Activated naive CD8-positive, alpha-beta T cell treated with anti-CD3 and anti-CD28 coated beads, Interleukin-2, amount 50 U/mL, for 16 hours (primary cell): Measurements from ENCODE around the gene LIME1.

ENCODE experiments used
- DNase-seq: peaks from one replicate; pipeline ENCODE4 v3.0.0-alpha.2; 2020; ENCODE audit warnings: low read depth, low spot score

The LIME1 gene

DNA sequence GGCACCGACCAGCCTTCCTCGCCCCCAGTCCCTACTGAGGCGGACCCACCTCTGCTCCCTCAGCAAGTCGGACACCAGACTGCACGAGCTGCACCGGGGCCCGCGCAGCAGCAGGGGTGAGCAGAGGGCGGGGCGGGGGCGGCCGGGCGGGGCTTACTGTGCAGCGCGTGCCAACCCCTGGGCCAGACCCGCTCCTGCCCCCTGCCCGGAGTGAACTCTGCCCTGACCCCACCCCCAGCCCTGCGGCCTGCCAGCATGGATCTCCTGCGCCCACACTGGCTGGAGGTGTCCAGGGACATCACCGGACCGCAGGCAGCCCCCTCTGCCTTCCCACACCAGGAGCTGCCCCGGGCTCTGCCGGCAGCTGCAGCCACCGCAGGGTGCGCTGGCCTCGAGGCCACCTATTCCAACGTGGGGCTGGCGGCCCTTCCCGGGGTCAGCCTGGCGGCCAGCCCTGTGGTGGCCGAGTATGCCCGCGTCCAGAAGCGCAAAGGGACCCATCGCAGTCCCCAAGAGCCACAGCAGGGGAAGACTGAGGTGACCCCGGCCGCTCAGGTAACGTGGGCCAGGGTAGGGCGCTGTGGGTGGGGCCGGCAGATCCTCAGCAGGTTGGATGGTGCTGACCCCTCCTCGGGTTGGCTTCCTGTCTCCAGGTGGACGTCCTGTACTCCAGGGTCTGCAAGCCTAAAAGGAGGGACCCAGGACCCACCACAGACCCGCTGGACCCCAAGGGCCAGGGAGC is 1.7 kb downstream of the LIME1 start:
- DNase-seq, result no peak

DNA sequence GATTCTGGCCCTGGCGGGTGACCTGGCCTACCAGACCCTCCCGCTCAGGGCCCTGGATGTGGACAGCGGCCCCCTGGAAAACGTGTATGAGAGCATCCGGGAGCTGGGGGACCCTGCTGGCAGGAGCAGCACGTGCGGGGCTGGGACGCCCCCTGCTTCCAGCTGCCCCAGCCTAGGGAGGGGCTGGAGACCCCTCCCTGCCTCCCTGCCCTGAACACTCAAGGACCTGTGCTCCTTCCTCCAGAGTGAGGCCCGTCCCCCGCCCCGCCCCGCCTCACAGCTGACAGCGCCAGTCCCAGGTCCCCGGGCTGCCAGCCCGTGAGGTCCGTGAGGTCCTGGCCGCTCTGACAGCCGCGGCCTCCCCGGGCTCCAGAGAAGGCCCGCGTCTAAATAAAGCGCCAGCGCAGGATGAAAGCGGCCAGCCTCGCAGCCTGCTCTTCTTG is 2.2 kb downstream of the LIME1 start:
- DNase-seq, result no peak

DNA sequence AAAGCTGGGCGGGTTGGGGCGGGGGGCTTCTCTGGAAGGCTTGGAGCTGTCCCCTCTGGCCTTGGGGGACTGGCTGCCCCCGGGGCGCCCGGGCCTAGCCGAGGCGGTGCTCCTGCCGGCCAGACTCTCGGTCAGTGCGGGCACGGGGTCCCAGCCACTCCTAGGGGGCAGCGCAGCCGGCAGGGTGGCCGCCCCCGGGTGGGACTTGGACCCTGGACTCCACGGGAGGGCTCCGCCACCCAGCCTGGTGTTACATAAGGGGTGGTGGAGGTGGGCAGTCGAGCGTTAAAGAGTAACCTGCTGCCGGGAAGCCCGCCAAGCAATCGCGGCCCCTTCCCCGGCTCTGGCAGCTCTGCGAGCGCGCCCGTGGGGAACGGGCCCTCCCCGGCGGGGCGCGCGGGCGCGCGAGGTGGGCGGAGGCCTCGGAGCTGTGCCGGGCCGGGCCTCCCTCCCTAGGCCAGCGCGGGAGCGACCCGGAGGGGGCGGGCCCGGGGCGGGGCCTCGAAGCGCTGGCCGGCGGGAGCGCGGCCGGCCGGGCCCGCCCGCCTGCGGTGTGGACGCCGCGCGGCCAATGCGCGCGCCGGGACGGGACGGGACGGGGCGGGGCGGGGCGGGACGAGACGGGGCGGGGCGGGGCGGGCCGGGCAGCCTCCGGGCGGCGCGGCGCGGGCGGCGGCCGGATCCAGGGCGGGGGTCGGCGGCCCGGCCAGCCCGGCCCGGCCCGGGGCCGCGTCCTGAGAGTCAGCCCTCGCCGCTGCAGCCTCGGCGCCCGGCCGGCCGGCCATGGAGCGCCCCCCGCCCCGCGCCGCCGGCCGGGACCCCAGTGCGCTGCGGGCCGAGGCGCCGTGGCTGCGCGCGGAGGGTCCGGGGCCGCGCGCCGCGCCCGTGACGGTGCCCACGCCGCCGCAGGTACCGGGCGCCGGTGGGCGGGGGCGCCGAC is 2.9 kb downstream of the LIME1 start, which contains the start of gene SLC2A4RG:
SLC2A4RG (plus strand) TSS at position 647 of the 940 bp plus-strand sequence; CDS start at position 784, 137 bp downstream.
- DNase-seq, result no peak

DNA sequence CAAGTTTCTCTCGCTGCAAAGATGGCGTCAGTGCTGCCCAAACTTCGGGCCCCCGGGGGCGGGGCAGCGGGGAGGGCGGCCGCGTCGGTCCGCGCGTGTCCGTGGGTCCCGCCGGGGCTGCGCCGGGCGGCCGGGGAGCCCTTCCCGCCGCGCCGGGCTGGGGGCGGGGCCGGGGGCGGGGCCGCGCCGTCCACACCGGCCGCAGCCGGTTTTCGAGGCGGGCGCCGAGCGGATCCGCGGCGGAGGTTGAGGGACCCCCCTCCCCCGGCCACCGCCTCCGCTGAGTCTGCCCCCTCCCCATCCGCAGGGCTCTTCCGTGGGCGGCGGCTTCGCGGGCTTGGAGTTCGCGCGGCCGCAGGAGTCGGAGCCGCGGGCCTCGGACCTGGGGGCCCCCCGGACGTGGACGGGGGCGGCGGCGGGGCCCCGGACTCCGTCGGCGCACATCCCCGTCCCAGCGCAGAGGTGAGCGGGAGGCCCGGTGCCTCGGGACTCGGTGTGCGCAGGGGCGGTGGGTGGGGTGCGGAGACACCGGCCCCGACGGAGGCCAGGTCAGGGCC is 3.7 kb downstream of the LIME1 start:
- DNase-seq, result no peak

DNA sequence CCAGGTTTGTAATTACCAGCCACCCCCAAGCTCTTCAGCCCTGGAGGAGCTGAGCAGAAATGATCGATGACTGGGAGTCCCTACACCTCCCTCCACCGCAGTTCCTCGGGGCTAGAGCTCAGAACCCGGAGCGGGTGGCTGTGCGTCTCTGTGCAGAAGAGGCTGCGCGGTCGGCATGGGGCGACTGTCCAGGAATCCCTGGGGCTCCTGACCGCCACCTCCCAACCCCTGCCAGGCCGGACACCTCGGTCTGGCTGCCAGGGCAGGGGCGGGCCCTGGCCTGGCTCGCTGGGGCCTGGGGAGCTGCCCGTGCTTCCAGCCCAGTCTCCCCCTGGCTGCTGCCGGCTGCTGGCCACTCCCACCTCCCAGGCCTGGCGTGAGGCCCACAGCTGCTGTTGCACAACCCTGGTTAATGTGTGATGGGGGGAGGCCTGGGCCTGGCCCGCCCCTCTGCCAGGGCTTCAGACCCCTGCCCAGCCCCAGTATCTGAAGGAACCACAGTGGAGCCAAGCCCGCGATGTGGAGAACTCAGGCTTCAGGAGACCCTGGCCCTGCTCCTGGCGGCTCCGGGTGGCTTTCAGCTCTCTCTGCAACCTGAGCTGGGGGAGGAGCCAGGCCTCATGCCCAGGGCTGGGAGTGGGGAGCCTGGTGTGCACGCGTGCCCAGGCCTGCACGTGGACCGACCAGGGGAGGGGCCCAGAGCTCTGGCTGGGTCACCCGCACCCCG is 4.3 kb downstream of the LIME1 start:
- DNase-seq, result no peak

DNA sequence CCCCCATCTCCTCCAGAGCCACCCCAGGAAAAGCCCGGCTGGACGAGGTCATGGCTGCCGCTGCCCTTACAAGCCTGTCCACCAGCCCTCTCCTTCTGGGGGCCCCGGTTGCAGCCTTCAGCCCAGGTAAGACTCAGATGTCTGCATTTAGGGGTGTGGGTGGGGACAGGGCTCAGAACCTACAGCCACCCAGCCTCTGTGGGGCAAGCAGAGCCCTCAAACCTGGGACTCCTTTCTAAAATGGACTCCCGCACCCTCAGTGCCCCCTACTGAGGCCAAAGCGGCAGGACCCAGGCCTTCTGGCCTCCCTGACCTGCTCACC is 4.9 kb downstream of the LIME1 start:
- no peak for DNase-seq

DNA sequence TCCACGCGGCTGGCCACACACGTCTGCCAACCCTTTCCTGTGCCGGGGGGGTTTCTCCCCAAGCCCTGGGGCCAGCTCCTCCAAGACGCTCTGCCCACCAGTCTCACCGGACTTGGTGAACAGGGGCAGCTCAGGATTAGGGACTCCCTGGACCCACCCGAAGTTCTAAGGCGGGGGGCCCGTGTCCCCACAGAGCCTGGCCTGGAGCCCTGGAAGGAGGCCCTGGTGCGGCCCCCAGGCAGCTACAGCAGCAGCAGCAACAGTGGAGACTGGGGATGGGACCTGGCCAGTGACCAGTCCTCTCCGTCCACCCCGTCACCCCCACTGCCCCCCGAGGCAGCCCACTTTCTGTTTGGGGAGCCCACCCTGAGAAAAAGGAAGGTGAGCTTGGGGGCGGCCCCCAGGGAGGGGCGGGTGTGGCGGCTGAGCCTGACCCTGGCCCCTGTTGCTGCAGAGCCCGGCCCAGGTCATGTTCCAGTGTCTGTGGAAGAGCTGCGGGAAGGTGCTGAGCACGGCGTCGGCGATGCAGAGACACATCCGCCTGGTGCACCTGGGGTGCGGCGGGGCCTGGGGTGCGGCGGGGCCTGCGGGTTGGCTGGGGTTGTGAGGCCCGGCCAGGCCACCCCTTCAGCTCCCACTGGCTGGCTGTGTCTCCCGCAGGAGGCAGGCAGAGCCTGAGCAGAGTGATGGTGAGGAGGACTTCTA is 5.4 kb downstream of the LIME1 start:
- DNase-seq, result no peak

DNA sequence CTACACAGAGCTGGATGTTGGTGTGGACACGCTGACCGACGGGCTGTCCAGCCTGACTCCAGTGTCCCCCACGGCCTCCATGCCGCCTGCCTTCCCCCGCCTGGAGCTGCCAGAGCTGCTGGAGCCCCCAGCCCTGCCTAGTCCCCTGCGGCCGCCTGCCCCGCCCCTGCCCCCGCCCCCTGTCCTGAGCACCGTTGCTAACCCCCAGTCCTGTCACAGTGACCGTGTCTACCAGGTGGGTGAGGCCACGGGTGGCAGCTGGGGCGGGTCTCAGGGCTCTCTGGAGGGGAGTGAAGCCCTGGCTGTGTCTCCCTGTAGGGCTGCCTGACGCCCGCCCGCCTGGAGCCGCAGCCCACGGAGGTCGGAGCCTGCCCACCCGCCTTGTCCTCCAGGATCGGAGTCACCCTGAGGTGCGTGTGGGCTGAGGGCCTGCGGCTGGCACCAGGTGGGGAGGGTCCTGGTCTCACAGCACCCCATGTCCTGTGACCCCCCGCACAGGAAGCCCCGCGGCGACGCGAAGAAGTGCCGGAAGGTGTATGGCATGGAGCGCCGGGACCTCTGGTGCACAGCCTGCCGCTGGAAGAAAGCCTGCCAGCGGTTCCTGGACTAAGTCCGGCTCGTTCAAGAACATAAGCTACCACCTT is 6.0 kb downstream of the LIME1 start:
- DNase-seq, result no peak

DNA sequence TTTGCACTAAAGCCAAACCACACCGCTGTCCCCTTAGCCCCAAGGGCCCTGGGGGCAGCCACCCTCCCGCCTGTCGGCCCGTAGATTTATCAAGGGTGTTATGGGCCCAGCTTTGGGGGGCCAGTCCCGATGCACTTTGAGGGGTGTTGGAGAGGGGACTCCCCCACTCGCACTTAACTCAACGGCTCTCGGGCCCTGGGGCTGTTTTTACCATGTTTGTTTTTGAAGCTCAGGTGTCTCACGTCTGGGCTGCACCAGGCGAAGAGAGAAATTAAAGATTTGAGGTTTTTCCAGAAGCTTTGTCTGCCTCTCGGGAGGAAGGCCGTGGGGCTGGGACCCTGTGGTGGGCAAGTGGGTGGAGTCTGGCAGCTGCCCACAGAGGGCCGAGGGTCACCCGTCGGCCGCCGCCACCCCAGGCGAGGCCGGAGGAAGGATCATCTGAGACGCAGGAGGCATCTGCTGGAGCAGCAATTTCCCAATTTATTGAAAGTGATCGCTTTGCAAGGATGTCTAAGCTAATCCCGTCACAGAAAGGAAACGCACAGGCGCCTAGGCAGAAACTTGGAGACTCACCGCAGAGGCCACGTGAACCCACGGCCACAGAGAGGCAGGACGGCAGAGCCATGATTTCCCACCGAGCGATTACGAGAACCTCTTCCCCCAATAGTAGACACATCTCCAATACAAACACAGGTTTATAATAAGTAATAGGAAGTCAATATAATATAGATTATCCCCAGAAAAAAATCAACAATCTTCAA is 6.9 kb downstream of the LIME1 start:
- no peak for DNase-seq

DNA sequence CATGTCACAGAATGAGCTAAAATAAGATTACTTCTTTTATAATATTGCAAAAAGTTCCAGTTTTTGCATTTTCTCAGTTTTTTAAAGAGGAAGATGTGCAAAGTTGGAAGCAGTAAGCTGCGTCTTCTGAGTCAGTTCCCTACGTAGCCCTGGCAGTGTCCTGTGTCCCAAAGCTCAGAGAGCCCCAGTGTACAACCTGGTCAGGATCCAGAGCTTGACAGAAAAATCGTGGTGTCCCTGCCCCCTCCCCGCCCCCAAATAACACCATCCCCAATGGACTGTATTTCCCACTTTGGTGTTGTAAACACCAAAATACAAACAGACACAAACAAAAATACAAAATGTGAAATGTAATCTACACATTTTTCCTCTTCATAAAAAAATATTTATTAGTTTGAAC is 7.7 kb downstream of the LIME1 start:
- DNase-seq, result no peak

DNA sequence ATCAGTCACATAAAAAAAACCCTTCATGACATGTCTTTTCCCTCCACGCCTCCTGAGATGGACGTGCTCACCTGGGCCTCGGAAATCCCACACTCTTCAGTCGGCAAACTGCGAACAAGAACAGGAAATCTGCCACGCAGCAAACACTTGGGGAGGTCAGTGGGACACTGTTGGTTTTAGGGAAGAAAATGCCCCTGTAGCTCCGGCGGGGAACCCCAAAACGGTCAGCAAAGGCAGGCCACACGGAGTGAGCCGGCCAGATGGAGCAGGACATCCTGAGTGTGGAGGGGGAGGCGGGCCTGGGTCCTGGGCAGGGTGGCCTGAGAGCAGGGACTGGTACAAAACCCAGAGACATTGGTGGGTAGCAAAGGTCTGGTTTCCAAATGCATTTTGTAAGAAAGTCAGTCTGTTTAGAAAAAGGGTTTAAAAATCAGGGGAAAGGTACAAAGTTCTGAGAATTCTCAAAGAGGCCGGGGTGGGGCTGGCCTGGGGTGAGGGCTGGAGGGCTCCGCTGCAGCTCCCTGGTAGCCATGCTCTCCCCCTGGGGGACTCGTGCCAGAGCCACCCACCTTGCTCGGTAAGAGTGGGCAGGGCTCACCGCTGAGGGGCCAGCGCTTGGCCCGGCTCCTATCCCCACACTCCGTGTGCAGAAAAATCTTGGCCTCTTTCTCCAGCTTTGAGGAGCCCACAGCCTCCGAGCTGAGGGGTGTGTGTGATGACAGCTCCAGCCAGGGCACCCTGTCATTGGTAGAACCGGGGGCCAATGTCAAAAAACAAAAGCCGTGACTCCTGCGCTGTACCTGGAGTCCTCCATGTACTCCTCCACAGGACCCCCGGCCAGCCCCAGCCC is 8.3 kb downstream of the LIME1 start:
- no peak for DNase-seq

DNA sequence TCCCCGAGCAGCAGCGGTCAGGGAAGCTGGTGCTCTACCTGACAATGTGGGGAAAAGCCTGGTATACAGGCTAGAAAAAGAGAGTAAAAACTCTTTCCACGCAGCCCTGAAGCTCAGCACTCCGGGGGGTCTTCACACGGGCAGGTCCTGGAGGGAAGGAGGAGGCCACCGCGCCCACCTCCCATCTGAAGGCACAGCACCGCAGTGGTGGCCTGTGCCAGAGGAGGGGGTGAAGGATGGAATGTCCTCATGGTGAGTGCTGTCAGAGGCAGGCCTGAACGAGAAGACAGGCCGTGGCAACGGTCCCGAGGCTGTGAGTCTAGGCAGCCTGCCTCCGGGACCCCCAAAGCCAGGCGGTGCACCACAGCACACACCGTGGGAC is 9.0 kb downstream of the LIME1 start:
- no peak for DNase-seq

DNA sequence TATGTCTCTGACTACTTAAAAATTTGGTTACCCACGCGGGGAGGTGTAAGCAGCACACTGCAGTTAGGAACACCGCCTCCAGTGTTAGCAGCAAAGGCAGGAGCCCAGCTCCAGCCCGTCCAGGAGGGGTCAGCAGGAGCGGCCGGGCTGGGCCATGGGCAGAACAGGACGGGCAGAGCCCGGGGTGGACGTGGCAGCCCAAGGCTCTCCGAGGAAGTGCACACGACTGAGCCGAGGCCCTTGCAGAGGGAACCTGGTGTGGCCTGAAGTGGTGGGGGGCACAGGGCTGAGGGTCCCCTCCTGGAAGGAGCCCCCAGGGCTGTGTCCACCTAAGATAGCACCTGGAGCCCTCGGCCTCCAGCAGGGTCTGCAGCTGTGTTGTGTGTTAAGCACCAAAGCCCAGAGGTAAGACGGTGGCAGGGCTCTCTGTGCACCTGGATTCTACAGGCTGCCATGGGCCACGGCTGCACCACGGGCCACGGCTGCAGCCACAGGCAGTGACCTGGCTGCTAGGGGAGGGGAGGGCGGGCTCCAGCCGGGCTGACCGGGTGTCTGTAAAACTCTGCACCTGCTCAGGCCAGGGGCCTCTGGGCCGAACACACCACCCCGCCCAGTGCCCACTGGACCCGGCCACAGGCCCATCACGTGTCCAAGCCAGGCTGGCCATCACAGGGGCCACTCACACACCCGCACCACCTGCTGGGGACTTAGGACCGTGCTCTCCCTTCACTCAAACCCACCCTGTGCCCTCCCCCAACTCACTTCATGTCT is 9.7 kb downstream of the LIME1 start:
- no peak for DNase-seq

DNA sequence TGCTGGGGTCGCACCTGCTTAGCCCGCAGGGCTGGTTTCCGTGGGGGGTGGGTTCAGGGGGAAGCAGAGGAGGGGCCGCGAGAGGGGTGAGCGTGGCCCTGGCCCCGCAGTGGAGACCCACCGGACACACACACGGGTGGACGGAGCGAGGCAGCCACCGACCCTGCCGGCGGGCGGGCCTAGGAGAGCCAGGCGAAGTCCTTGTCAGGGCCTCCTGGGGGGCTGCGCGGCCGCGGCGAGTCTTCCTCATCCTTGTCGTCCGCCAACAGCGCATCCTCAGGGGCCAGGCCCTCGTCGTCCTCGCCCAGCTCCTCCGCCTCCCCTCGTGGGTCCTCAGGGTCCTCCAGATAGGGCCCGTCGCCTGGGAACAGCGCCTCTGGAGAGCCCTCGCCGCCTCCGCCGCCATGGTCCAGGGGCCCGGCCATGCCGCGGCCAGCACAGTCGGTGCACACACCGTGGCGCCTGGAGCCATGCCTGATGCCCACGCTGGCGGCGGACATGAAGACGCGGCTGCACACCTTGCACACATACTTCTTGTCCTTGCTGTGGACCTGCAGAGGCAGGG is 10.4 kb downstream of the LIME1 start:
- DNase-seq, result no peak

DNA sequence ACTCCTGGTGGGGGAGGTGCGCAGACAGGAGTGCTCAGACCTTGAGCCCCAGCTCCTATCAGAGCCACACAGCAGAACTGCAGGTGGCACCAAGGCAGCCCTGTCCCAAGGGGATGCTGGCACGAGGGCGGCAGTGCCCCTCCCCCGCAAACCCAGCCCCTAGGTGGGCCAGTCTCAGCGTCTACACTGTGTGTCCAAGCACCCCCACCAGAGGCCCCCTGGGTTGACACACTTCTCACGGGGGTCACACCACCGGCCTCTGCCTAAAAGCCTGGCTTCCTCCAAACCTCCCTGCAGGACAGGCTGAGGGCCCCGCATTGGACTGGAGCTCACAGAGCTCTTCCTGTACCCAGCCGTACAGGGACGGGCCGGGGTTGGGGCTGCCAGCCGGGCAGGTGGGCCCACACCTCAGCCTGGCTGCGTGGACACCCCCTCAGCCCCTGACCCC is 11.2 kb downstream of the LIME1 start:
- no peak for DNase-seq

DNA sequence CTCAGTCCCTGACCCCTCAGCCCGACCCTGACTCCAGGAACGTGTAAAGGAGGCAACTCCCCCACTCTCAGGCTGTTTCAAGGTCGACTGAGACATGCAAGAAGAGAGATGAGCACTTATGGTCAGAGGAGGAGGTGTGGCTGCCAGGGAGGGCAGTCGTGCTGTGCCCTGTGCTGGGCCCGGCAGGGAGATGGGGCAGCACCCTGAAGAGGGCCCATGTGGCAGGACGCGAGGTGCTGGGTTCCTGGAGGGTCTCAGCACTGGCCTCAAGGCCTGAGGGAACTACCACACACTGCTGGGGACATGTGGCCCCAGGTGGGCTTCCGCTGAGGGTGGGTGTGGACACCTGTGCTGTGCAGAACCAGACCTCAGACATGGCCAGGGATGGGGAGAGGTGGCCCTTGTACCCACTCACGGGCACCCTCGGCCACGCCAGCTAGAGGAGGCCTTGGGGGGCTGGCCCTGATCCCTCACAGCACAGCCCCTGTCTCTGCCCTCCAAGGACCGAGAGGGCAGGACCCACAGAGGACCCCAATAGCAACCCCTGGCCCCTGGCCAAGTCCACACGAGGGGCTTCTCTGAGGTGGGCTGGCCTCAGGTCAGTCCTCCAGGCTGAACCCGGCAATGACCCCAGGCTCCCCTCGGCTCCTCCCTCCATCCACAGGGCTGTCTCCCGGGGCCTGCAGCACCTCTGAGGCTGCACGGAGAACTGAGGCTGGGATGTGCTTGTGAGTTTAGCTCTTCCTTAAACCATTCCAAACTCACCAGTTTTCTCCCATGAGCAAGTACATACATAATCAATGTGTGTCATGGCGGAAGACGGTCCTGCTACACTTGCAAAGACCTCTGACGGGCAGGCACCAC is 11.8 kb downstream of the LIME1 start:
- DNase-seq, result no peak

DNA sequence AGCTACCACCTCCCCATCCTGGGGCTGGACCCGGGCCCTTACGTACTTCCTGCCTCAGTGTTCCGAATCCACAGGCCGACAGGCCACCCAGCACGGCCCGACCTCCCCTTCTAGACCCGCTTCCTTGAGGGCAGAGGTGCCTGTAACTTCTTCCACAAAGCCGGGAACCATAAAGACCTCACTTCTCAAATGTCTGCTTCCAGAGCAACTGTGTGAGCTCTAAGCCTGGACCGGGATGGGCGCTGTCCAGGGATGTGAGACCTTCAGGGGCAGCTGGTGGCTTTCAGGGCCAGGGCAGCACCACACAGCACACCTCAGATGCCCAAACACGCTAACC is 12.4 kb downstream of the LIME1 start:
- DNase-seq, result no peak
